Lung (tissue), 12 donors: Measurements from ENCODE around the gene ZNF678. TPM values are rescaled to one million over a fixed set of nuclear protein-coding genes. Genes with fewer than 3 reads are reported as not detected.

Experiments used
- ATAC-seq: fragments of 200-7000 bp; cut with Tn5 transposase; one replicate; pipeline ENCODE4 v1.9.1; 2020; ENCODE audit warnings: moderate number of reproducible peaks; ENCODE audit not compliant: insufficient read depth, low FRiP score
- DNase-seq, 3 donors: peaks; one replicate each; pipeline ENCODE4 v3.0.0-alpha.2; 2013 to 2017
- H3K27ac ChIP-seq, 2 donors: one replicate each; pipeline ENCODE4 v1.5.1; 2013; ENCODE audit warnings: mild to moderate bottlenecking in 2 of 2, moderate library complexity in 2 of 2, control low read depth in 1 of 2, inconsistent platforms in 1 of 2, low read depth in 1 of 2, low read length in 1 of 2
- H3K27me3 ChIP-seq, 3 donors: one replicate each; pipeline ENCODE4 v1.5.1; 2013; ENCODE audit warnings: low read length in 2 of 3; ENCODE audit not compliant: control insufficient read depth in 3 of 3, insufficient read depth in 3 of 3
- H3K36me3 ChIP-seq, 4 donors: one replicate each; pipeline ENCODE4 v1.5.1; 2013; ENCODE audit warnings: low read length in 4 of 4, mild to moderate bottlenecking in 1 of 4, moderate library complexity in 1 of 4; ENCODE audit not compliant: control insufficient read depth in 4 of 4, insufficient read depth in 4 of 4
- H3K4me1 ChIP-seq, 5 donors: one replicate each; pipeline ENCODE4 v1.5.1; 2013; ENCODE audit warnings: low read length in 5 of 5, mild to moderate bottlenecking in 2 of 5, moderate library complexity in 1 of 5; ENCODE audit not compliant: control insufficient read depth in 5 of 5, insufficient read depth in 5 of 5
- H3K4me3 ChIP-seq: one replicate; pipeline ENCODE4 v1.5.1; 2013; ENCODE audit warnings: mild to moderate bottlenecking, control low read depth, moderate library complexity
- H3K9ac ChIP-seq, 2 donors: one replicate each; pipeline ENCODE4 v1.5.1; 2013; ENCODE audit warnings: low read length in 2 of 2, control low read depth in 1 of 2; ENCODE audit not compliant: insufficient read depth in 1 of 2
- H3K9me3 ChIP-seq, 4 donors: one replicate each; pipeline ENCODE4 v1.5.1; 2013; ENCODE audit warnings: low read length in 3 of 4, mild to moderate bottlenecking in 1 of 4, moderate library complexity in 1 of 4; ENCODE audit not compliant: control insufficient read depth in 4 of 4, insufficient read depth in 3 of 4
- CTCF ChIP-seq: IDR thresholded peaks from 2 replicates; pipeline ENCODE4 v1.5.1; 2012; ENCODE audit warnings: mild to moderate bottlenecking; ENCODE audit errors: control extremely low read depth, extremely low read depth
- WGBS, 2 donors: extraction: QIAGEN DNeasy Blood & Tissue Kit; methylation state at CpG; one replicate each; pipeline ENCODE4 v1.1.7; 2013; 5-methylcytosine and 5-hydroxymethylcytosine counted together
- polyA plus RNA-seq, 2 donors: library from polyadenylated mRNA; stranded (reverse); fragments of 200-250 nt; gene quantifications; one replicate each; pipeline ENCODE4 v1.2.1, GENCODE V29; 2013
- total RNA-seq, 2 donors: library from RNA; depleted of rRNA in 1 of 2; stranded (reverse); fragments of >200 nt in 1 of 2; gene quantifications; one replicate each; pipeline ENCODE4 v1.2.1, GENCODE V29; 2014 to 2021
- donor health status: control.
- donor health status: control.
- donor health status: Bipolar disorder and iron deficiency.
- donor health status: healthy.
- donor health status: DM: yes; HTN: yes; CAD: no.

The ZNF678 gene
- total and polyA plus RNA-seq, 4 donors, result 1.8 to 50.7 (median 4.7) TPM

GRCh38 chr1:227546059-227546458 lies 17.3 kb upstream of the ZNF678 start:
- no peak for TF ChIP-seq CTCF
- Histone ChIP-seq H3K9ac (no peak overlapping the region), H3K9me3 (peaks cover 0 to 3% (median 0%) of the 10 kb centered on the region in 4 donors), H3K36me3 (no peaks in the 10 kb centered on the region), H3K27ac (no peak overlapping the region), H3K27me3 (no peaks in the 10 kb centered on the region), H3K4me3 (no peak overlapping the region), H3K4me1 (peaks cover 0 to 21% (median 3%) of the 10 kb centered on the region in 5 donors)
- no peak for DNase-seq
- ATAC-seq, result no peak
- WGBS, 2 donors, result 70 to 81% methylated on average over 5 of the region's 5 CpGs

GRCh38 chr1:227546598-227547309 lies 16.6 kb upstream of the ZNF678 start:
- no peak for TF ChIP-seq CTCF
- no peaks in the 10 kb centered on the region for H3K36me3 ChIP-seq
- DNase-seq (no peak), ATAC-seq (no peak)
- H3K27me3 ChIP-seq, result no peaks in the 10 kb centered on the region
- whole genome bisulfite sequencing, 2 donors, result 92 to 100% methylated on average over 8 of the region's 8 CpGs
- no peak overlapping the region for H3K27ac ChIP-seq
- H3K9ac ChIP-seq, result no peak overlapping the region
- H3K9me3 ChIP-seq, result peaks cover 0 to 3% (median 1%) of the 10 kb centered on the region in 4 donors
- H3K4me3 ChIP-seq, result no peak overlapping the region
- peaks cover 0 to 16% (median 3%) of the 10 kb centered on the region in 5 donors for H3K4me1 ChIP-seq

- no peak for TF ChIP-seq CTCF
- DNase-seq, result no peak
Measured at GRCh38 chr1:227547310-227548118, 15.8 kb upstream of the ZNF678 start.

More at GRCh38 chr1:227547310-227548118, 15.8 kb upstream of the ZNF678 start:
- WGBS, 2 donors, result 68 to 89% methylated on average over 7 to 8 of the region's 8 CpGs
- no peaks in the 10 kb centered on the region for H3K27me3 ChIP-seq
- no peak overlapping the region for H3K27ac ChIP-seq
- peaks cover 0 to 15% (median 3%) of the 10 kb centered on the region in 5 donors for H3K4me1 ChIP-seq
- no peak overlapping the region for H3K9ac ChIP-seq
- H3K4me3 ChIP-seq, result no peak overlapping the region
- no peak for ATAC-seq
- H3K36me3 ChIP-seq, result no peaks in the 10 kb centered on the region
- H3K9me3 ChIP-seq, result peaks cover 0 to 3% (median 1%) of the 10 kb centered on the region in 4 donors
